ENCODE data around the gene BTRC.

Gene BTRC

DNA sequence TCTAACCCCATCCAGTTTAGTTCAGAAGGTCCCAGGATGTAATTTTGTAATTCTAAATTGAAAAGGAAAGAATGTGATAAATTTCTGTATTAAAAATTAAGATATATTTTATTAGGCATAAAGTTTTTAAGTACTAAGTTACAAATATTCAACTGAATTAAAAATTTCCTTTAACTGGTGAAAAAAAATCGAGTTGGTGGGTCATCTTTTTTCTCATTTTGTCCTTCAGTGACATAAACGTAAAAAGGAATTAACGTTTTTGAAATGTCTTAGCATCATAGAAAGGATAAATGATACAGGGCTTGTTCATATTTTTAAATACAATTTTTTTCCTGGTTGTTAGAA lies 88.5 kb downstream of the BTRC start:
- no peak overlapping the region for H3K27ac ChIP-seq (ENCODE audit: low read depth, low read length)
- H3K4me3 ChIP-seq (ENCODE audit: low read length): no peak overlapping the region
- no peaks in the 10 kb centered on the region for H3K27me3 ChIP-seq (ENCODE audit: control insufficient read depth, insufficient read depth, low read length)
- H3K4me1 ChIP-seq (ENCODE audit: control insufficient read depth, insufficient read depth, low read length): no peaks in the 10 kb centered on the region
- H3K9ac ChIP-seq (ENCODE audit: low read length): no peak overlapping the region
- H3K36me3 ChIP-seq (ENCODE audit: control insufficient read depth, insufficient read depth, low read length): no peaks in the 10 kb centered on the region

GRCh38 chr10:101444058-101444898 lies 90.3 kb downstream of the BTRC start:
- Histone ChIP-seq H3K4me3 (ENCODE audit: low read length) (no peak overlapping the region), H3K9ac (ENCODE audit: low read length) (no peak overlapping the region), H3K27ac (ENCODE audit: low read depth, low read length) (no peak overlapping the region), H3K36me3 (ENCODE audit: control insufficient read depth, insufficient read depth, low read length) (no peaks in the 10 kb centered on the region), H3K4me1 (ENCODE audit: control insufficient read depth, insufficient read depth, low read length) (no peaks in the 10 kb centered on the region), H3K27me3 (ENCODE audit: control insufficient read depth, insufficient read depth, low read length) (no peaks in the 10 kb centered on the region)

DNA sequence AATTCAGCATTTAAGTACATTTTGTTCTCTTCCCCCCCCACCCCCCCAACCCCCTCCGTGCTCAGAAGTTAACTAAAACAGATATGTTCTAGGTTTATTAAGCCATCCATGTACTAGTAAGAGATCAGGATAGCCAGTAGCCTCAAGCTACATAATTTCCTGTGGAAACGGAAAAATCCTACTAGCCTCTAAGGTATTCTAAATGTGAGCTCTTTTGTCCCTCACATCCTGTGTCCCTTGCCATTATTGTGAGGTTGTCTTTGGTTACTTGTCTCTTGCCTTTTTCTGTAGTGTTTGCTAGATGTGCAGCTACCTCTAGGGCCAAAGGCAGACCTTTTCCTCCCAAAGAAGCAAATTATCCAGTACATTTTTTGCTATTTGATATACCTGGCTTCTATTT lies 92.1 kb downstream of the BTRC start:
- no peaks in the 10 kb centered on the region for H3K4me1 ChIP-seq (ENCODE audit: control insufficient read depth, insufficient read depth, low read length)
- no peak overlapping the region for H3K27ac ChIP-seq (ENCODE audit: low read depth, low read length)
- H3K4me3 ChIP-seq (ENCODE audit: low read length): no peak overlapping the region
- no peak overlapping the region for H3K9ac ChIP-seq (ENCODE audit: low read length)
- H3K36me3 ChIP-seq (ENCODE audit: control insufficient read depth, insufficient read depth, low read length): no peaks in the 10 kb centered on the region
- H3K27me3 ChIP-seq (ENCODE audit: control insufficient read depth, insufficient read depth, low read length): no peaks in the 10 kb centered on the region

- no peak overlapping the region for H3K4me3 ChIP-seq (ENCODE audit: low read length)
- no peaks in the 10 kb centered on the region for H3K4me1 ChIP-seq (ENCODE audit: control insufficient read depth, insufficient read depth, low read length)
- H3K36me3 ChIP-seq (ENCODE audit: control insufficient read depth, insufficient read depth, low read length): no peaks in the 10 kb centered on the region
- no peak overlapping the region for H3K27ac ChIP-seq (ENCODE audit: low read depth, low read length)
- no peaks in the 10 kb centered on the region for H3K27me3 ChIP-seq (ENCODE audit: control insufficient read depth, insufficient read depth, low read length)
- H3K9ac ChIP-seq (ENCODE audit: low read length): no peak overlapping the region
Measured at GRCh38 chr10:101446947-101447346, 93.0 kb downstream of the BTRC start.

GRCh38 chr10:101447477-101447876 lies 93.5 kb downstream of the BTRC start:
- Histone ChIP-seq H3K4me1 (ENCODE audit: control insufficient read depth, insufficient read depth, low read length) (no peaks in the 10 kb centered on the region), H3K4me3 (ENCODE audit: low read length) (no peak overlapping the region), H3K9ac (ENCODE audit: low read length) (no peak overlapping the region), H3K27me3 (ENCODE audit: control insufficient read depth, insufficient read depth, low read length) (no peaks in the 10 kb centered on the region), H3K36me3 (ENCODE audit: control insufficient read depth, insufficient read depth, low read length) (no peaks in the 10 kb centered on the region), H3K27ac (ENCODE audit: low read depth, low read length) (no peak overlapping the region)

DNA sequence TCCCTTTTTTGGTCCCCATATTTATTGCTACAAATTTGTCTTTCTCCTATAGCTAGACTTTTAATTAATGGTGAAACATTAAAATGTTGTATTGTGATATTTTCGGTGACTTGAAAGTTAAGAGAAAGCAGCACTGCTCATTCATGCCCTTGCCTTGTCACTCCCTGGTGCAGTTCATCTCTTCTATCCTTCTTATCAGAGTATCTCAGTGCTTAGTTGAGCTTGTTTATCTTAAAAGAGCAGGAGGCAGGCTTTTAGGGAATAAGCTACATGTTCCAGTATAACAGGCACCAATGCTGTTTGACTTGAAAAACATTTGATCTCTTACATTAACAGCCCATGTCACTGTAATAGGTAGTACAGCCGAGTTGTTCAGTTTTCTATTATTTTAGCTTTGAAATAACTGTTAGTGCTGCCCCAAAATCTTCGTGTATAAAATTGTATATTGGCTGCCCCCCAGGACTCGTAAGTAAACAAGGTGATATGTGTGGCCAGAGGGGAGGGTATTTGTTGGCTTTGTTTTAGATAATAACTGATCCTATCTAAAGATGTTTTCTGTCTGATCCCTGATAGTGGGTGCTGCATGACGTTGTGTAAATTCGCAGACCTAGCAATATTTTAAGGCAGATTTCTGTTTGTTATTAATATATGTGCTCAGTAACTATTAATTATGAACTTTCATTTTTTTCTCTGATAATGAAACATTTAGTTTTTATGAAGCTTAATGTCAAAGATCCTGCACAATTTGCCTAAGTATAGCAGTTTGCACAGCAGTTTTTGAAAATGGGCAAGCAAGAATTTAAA lies 96.5 kb downstream of the BTRC start:
- no peak overlapping the region for H3K9ac ChIP-seq (ENCODE audit: low read length)
- H3K27ac ChIP-seq (ENCODE audit: low read depth, low read length): no peak overlapping the region
- H3K4me1 ChIP-seq (ENCODE audit: control insufficient read depth, insufficient read depth, low read length): no peaks in the 10 kb centered on the region
- H3K27me3 ChIP-seq (ENCODE audit: control insufficient read depth, insufficient read depth, low read length): no peaks in the 10 kb centered on the region
- no peaks in the 10 kb centered on the region for H3K36me3 ChIP-seq (ENCODE audit: control insufficient read depth, insufficient read depth, low read length)
- H3K4me3 ChIP-seq (ENCODE audit: low read length): no peak overlapping the region

- Histone ChIP-seq H3K4me1 (ENCODE audit: control insufficient read depth, insufficient read depth, low read length) (no peaks in the 10 kb centered on the region), H3K9ac (ENCODE audit: low read length) (no peak overlapping the region), H3K27me3 (ENCODE audit: control insufficient read depth, insufficient read depth, low read length) (no peaks in the 10 kb centered on the region), H3K4me3 (ENCODE audit: low read length) (no peak overlapping the region), H3K36me3 (ENCODE audit: control insufficient read depth, insufficient read depth, low read length) (no peaks in the 10 kb centered on the region), H3K27ac (ENCODE audit: low read depth, low read length) (no peak overlapping the region)
Measured at GRCh38 chr10:101451261-101451660, 97.3 kb downstream of the BTRC start.

- Histone ChIP-seq H3K4me3 (ENCODE audit: low read length) (no peak overlapping the region), H3K27me3 (ENCODE audit: control insufficient read depth, insufficient read depth, low read length) (no peaks in the 10 kb centered on the region), H3K27ac (ENCODE audit: low read depth, low read length) (no peak overlapping the region), H3K9ac (ENCODE audit: low read length) (no peak overlapping the region), H3K4me1 (ENCODE audit: control insufficient read depth, insufficient read depth, low read length) (no peaks in the 10 kb centered on the region), H3K36me3 (ENCODE audit: control insufficient read depth, insufficient read depth, low read length) (no peaks in the 10 kb centered on the region)
Measured at GRCh38 chr10:101451667-101452069, 97.7 kb downstream of the BTRC start.

DNA sequence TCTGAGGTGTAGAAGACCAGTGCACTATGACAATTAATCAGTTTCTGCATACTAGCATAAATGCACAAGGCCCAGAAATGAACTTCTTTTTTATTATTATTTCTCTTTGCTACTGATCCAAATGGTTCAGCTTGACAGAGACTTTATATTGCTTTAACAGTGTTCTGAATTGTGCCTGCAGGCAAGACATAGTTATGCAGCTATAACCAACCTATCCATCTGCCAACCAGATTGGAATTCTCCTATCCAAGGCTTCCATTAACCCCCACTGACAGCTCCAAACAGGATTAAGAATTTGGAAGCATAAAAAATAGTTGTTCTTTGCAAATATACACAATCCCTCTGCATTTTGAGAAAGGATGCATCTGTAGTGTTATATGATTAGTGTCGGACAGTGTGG lies 98.2 kb downstream of the BTRC start:
- Histone ChIP-seq H3K4me3 (ENCODE audit: low read length) (no peak overlapping the region), H3K36me3 (ENCODE audit: control insufficient read depth, insufficient read depth, low read length) (no peaks in the 10 kb centered on the region), H3K4me1 (ENCODE audit: control insufficient read depth, insufficient read depth, low read length) (no peaks in the 10 kb centered on the region), H3K27ac (ENCODE audit: low read depth, low read length) (no peak overlapping the region), H3K9ac (ENCODE audit: low read length) (no peak overlapping the region), H3K27me3 (ENCODE audit: control insufficient read depth, insufficient read depth, low read length) (no peaks in the 10 kb centered on the region)

GRCh38 chr10:101452593-101452992 lies 98.6 kb downstream of the BTRC start:
- H3K4me1 ChIP-seq (ENCODE audit: control insufficient read depth, insufficient read depth, low read length): no peaks in the 10 kb centered on the region
- H3K27ac ChIP-seq (ENCODE audit: low read depth, low read length): no peak overlapping the region
- H3K9ac ChIP-seq (ENCODE audit: low read length): no peak overlapping the region
- no peaks in the 10 kb centered on the region for H3K27me3 ChIP-seq (ENCODE audit: control insufficient read depth, insufficient read depth, low read length)
- H3K4me3 ChIP-seq (ENCODE audit: low read length): no peak overlapping the region
- no peaks in the 10 kb centered on the region for H3K36me3 ChIP-seq (ENCODE audit: control insufficient read depth, insufficient read depth, low read length)

DNA sequence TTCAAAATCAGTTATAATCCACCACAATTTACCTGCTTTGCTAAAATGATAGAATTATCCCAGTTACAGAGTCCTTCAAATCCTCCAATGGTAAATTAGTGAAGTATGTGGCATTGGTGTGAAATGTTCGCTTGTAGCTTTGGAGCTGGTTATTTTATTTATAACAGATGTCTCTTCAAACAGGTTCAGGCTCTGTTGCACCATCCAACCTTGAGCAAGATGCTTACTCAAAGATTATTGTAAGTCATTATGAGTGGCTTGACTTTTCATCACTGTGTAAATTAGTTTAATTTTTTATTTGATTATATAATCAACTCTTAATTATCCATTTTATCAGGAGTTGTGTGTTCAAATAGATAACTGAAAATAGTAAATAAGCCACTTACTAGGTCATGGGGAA lies 99.4 kb downstream of the BTRC start:
- Histone ChIP-seq H3K27ac (ENCODE audit: low read depth, low read length) (no peak overlapping the region), H3K4me1 (ENCODE audit: control insufficient read depth, insufficient read depth, low read length) (no peaks in the 10 kb centered on the region), H3K27me3 (ENCODE audit: control insufficient read depth, insufficient read depth, low read length) (no peaks in the 10 kb centered on the region), H3K4me3 (ENCODE audit: low read length) (no peak overlapping the region), H3K9ac (ENCODE audit: low read length) (no peak overlapping the region), H3K36me3 (ENCODE audit: control insufficient read depth, insufficient read depth, low read length) (no peaks in the 10 kb centered on the region)

- Histone ChIP-seq H3K27me3 (ENCODE audit: control insufficient read depth, insufficient read depth, low read length) (no peaks in the 10 kb centered on the region), H3K4me3 (ENCODE audit: low read length) (no peak overlapping the region), H3K9ac (ENCODE audit: low read length) (no peak overlapping the region), H3K27ac (ENCODE audit: low read depth, low read length) (no peak overlapping the region), H3K4me1 (ENCODE audit: control insufficient read depth, insufficient read depth, low read length) (no peaks in the 10 kb centered on the region), H3K36me3 (ENCODE audit: control insufficient read depth, insufficient read depth, low read length) (no peaks in the 10 kb centered on the region)
Measured at GRCh38 chr10:101453791-101454718, 100.1 kb downstream of the BTRC start.

Data from rectal smooth muscle tissue (tissue), 1 donor.